GM21423 (cell line): Measurements from ENCODE around the gene MVB12B.
"Not testable (repeated sequence)": the region's sequence is repeated elsewhere in the genome, so short reads cannot be mapped to it uniquely, and the experiment has no call there.

ENCODE experiments used
- ATAC-seq: cut with Tn5 transposase; IDR thresholded peaks from one replicate; pipeline ENCODE4 v1.9.1; 2021; ENCODE audit warnings: mild to moderate bottlenecking, moderate library complexity; ENCODE audit not compliant: unreplicated experiment

Gene MVB12B, protein sequence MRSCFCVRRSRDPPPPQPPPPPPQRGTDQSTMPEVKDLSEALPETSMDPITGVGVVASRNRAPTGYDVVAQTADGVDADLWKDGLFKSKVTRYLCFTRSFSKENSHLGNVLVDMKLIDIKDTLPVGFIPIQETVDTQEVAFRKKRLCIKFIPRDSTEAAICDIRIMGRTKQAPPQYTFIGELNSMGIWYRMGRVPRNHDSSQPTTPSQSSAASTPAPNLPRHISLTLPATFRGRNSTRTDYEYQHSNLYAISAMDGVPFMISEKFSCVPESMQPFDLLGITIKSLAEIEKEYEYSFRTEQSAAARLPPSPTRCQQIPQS

DNA sequence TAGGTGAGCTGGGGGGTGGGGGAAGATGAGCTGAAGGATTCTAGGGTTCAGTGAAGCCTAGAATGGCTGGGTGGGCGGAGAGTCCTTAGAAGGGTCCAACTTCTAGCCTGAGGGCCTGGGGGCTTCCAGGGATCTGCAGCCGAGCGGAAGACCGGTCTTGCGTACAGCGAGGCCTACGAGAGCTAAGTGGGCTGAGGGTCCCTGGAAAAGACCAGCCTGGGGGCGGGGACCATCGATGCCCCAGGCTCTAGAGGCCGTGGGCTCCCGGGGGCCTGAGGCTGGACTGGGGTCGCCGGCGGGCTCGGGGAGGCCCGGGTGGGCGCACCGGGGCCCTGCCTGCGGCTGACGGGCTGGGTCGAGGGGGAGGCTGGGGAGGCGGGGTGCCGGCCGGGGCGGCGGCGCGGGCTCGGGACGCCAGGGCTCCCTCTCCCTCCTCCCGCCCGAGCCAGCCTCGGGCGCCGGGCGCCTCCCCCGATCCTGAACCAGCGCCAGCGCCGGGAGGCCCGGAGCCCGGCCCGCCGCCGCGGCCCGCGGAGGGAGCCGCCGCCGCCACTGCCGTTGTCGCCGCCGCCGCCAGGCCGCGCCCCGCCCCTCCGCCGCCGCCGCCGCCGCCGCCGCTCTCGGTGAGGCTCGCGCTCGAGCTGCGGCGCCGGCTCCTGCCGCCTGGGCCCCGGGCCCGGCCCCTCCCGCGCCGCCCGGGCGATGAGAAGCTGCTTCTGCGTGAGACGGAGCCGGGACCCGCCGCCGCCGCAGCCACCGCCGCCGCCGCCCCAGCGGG is at the start of gene MVB12B:
MVB12B (plus strand) TSS at position 602 of the 778 bp plus-strand sequence; CDS start at position 703, 101 bp downstream.
- no peak for ATAC-seq

DNA sequence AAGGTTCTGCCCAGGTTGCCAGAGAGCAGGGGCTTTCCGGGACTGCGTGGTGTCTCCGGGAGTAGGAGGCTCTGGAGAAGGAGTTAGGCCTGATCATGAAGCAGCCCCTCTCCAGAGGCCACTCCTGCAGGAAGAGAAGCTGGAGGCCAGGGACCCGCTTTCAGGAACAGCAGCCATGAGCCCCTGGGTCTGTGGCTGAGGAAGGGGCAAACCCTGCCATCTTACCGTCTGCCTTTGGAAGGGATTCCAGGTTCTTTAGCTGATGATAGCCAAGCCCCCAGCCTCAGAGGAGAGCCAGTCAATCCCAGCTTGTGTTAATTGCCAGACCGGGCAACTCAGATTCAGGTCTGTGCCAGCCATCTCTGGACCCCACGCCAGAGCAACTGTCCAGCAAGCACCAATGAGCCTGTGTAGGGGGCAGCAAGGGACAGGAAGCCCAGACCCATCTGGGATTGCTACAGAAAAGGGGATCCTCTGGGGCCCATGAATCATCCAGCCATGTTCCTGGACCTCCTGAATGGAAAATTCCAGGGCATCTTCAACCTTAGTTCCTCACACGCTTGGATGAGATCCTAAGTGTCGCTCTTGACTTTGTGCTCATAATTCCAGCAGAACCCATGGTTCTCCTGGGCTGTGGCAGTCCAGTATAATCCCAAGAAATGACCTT is 42.7 kb upstream of the MVB12B start:
- ATAC-seq: no peak

- ATAC-seq: not testable (repeated sequence)
Observed at GRCh38 chr9:126285652-126286051, 41.0 kb upstream of the MVB12B start.

- no peak for ATAC-seq
Observed at GRCh38 chr9:126287166-126287866, 39.3 kb upstream of the MVB12B start.

DNA sequence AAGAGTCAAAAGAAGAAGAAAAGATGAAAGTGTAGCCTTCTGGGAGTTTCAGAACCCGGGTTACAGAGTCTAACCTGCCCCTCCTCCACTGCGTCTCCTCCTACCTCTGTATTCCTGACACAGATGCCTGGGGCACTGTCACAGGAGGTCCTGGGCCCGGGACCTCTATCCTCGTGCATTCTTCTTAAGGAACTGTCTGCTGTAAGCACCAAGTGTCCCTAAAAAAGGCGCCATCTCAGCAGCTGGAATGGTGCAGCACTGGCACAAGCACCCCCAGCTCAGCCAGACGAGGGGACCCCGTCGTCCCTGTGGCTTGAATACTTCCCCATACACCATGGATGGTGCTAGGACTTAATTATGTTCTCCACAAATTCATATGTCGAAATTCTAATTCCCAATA is 35.8 kb upstream of the MVB12B start:
- ATAC-seq: no peak

GRCh38 chr9:126291925-126292324 is 34.7 kb upstream of the MVB12B start:
- ATAC-seq: no peak

GRCh38 chr9:126292736-126293521 is 33.7 kb upstream of the MVB12B start:
- ATAC-seq: no peak

GRCh38 chr9:126293522-126293889 is 33.1 kb upstream of the MVB12B start:
- no peak for ATAC-seq

DNA sequence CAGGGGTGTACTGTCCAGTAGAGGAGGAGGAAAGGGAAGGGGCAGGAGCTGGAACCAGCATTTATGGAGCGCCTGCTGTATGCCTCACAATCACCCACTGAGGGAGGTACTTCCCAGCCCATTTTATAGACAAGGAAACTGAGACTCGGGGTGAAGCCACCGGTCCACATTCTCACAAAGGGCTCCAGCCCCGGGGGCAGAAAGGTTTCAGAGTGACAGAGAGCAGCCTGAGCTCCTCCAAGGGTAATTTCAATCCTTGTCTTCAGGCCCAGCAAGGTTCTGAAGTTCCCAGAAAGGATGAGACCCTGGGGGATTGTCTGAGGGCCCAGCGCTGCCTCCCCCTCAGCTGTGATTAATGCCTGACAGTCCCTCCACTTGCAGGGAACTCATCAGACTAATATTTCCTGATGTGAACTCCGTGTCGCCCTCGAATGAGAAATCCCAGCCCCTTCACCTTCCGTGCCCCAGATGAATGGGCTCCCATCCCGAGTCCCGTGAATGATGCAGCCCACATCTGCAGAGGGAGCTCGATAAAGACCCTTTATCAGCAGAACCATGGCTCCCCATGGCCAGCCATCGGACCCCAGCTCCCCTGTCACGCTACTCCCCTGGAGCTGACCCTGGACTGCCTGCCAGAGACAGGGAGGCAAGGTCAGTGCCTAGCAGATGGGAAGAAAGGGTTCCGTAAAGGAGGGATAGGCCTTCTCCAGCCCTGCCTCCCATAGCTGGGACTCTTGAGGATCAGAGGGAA is 32.1 kb upstream of the MVB12B start:
- no peak for ATAC-seq

GRCh38 chr9:126295082-126295477 is 31.5 kb upstream of the MVB12B start:
- no peak for ATAC-seq

DNA sequence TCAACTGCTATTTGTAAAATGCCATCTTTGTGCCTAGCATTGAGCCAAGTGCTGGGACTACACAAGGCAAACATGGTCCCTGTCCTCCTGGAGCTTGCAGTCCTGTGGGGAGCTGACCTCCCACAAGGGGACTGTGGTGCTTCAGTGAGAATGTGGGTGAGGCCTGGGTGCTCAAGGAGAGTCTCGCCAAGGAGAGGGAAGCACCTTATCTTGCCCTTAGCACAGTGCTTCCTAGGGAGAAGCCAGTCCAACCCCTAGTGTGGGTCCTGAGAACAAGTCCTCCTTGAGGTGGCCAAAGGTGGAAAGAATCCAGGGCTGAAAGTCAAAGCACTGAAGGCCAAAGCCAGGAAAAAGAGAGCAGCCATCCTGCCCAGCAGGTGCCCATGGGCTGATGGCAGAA is 31.1 kb upstream of the MVB12B start:
- no peak for ATAC-seq

- no peak for ATAC-seq
Observed at GRCh38 chr9:126295936-126296600, 30.6 kb upstream of the MVB12B start.

GRCh38 chr9:126296687-126297086 is 29.9 kb upstream of the MVB12B start:
- no peak for ATAC-seq

GRCh38 chr9:126297661-126298060 is 29.0 kb upstream of the MVB12B start:
- no peak for ATAC-seq

GRCh38 chr9:126298063-126298801 is 28.4 kb upstream of the MVB12B start:
- no peak for ATAC-seq

GRCh38 chr9:126299706-126300276 is 26.8 kb upstream of the MVB12B start:
- ATAC-seq: no peak

DNA sequence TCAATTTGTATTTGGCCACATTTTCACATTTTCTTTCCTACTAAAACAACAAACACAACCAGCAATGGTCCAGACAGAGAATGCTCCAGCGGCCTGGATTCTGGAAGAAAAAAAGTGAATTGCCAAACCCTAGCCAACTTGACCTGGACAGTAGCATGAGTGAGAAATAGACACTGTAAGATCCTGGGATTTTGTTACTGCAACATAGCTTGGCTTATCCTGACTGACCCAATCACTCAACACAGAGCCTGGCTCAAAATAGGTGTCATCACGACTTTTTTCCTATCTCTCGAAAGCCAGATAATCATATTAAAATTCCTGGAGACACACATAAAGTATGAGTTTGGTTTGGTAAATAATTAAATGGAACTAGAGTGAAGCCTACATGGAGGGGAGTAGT is 25.4 kb upstream of the MVB12B start:
- no peak for ATAC-seq

GRCh38 chr9:126301985-126302603 is 24.5 kb upstream of the MVB12B start:
- no peak for ATAC-seq
